ENCODE results near the gene ADI1.

DNA sequence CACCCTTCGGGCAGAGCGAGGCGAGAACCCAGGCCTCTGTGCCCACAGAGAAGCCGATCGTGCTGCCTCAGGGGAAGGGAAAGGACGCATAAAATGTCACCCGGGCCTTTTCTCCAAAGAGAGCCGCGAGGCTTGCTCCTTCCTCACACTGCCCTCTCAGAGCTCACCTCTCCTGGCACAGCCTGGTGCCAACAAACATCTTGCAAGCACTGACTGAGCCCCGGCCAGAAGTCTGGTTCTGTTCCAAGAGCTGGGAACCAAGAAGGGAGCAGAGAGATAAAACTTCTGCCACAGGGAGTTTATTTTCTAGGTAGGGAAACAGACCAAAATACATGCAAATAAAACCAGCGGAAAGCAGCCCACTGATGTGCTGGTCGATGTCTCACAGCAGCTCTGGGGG lies 13.6 kb upstream of the ADI1 start:
- TF ChIP-seq CTCF (IDR thresholded peaks at IDR 0.05): no peak
- no peak for TF ChIP-seq POLR2A (IDR thresholded peaks at IDR 0.05)
- no peak for TF ChIP-seq POLR2AphosphoS5 (IDR thresholded peaks at IDR 0.05)

Measured in breast epithelium (tissue), 3 donors.